ENCODE data around the gene LTBP1.

GRCh38 chr2:33267043-33267442, 320.3 kb downstream of the LTBP1 start:
- TF ChIP-seq EZH2 (IDR thresholded peaks at IDR 0.05; ENCODE audit: insufficient read depth, poor library complexity, severe bottlenecking) (no peak), EZH2phosphoT487 (IDR thresholded peaks at IDR 0.05; ENCODE audit: insufficient read depth, low read depth) (no peak)
